ENCODE data around the gene POLR3B. TPM values are rescaled to one million over a fixed set of nuclear protein-coding genes. Genes with fewer than 3 reads are reported as not detected.

POLR3B gene
- total RNA-seq, 4 donors from 2014 or later: 9.6 to 14.6 (median 12.6) TPM

- TF ChIP-seq EP300 (IDR thresholded peaks at IDR 0.05) (no peak), POLR2A (IDR thresholded peaks at IDR 0.05) (no peak), CTCF (IDR thresholded peaks at IDR 0.05) (no peak), POLR2AphosphoS5 (IDR thresholded peaks at IDR 0.05) (no peak)
- Histone ChIP-seq H3K27me3 (no peaks in the 10 kb centered on the region), H3K4me3 (no peak overlapping the region), H3K36me3 (no peaks in the 10 kb centered on the region), H3K27ac (no peak overlapping the region), H3K9me3 (no peaks in the 10 kb centered on the region), H3K4me1 (no peaks in the 10 kb centered on the region)
- WGBS: 94% methylated on average over 5 of the region's 5 CpGs
- DNase-seq (ENCODE audit: low spot score in 2 of 2): no peak
These were observed 130.1 kb downstream of the POLR3B start for GRCh38 chr12:106487664-106488063.

GRCh38 chr12:106488884-106489283, 131.3 kb downstream of the POLR3B start:
- no peak for TF ChIP-seq POLR2A (IDR thresholded peaks at IDR 0.05)
- TF ChIP-seq EP300 (IDR thresholded peaks at IDR 0.05): no peak
- TF ChIP-seq CTCF (IDR thresholded peaks at IDR 0.05): no peak
- TF ChIP-seq POLR2AphosphoS5 (IDR thresholded peaks at IDR 0.05): no peak
- H3K4me1 ChIP-seq: no peaks in the 10 kb centered on the region
- no peaks in the 10 kb centered on the region for H3K36me3 ChIP-seq
- DNase-seq (ENCODE audit: low spot score in 2 of 2): no peak
- H3K4me3 ChIP-seq: no peak overlapping the region
- H3K27me3 ChIP-seq: no peaks in the 10 kb centered on the region
- WGBS: 89% methylated on average over 3 of the region's 3 CpGs
- no peaks in the 10 kb centered on the region for H3K9me3 ChIP-seq
- H3K27ac ChIP-seq: no peak overlapping the region

DNA sequence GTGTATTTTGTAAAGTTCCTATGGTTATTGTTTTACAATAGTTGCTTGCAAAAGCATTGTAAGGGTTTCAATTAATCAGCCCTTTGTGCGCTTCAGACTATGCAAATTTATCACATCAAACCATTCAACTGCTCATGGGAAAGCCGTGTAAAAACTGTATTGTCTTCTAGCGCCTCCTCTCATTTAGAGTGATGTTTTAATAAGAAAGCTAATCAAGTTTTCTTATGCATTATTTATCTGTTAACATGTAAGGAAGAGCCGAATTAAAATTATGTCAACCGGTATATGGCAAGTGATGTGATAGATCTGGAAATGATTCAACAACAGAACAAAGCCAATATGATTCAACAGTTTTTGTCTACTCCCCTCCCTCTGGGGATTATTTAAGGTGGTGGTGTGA, 132.7 kb downstream of the POLR3B start:
- Histone ChIP-seq H3K27me3 (no peaks in the 10 kb centered on the region), H3K4me1 (no peaks in the 10 kb centered on the region), H3K36me3 (no peaks in the 10 kb centered on the region), H3K9me3 (no peaks in the 10 kb centered on the region), H3K27ac (no peak overlapping the region), H3K4me3 (no peak overlapping the region)
- no peak for DNase-seq (ENCODE audit: low spot score in 2 of 2)
- WGBS: 56% methylated on average over 5 of the region's 5 CpGs
- no peak for TF ChIP-seq POLR2AphosphoS5 (IDR thresholded peaks at IDR 0.05)
- no peak for TF ChIP-seq EP300 (IDR thresholded peaks at IDR 0.05)

DNA sequence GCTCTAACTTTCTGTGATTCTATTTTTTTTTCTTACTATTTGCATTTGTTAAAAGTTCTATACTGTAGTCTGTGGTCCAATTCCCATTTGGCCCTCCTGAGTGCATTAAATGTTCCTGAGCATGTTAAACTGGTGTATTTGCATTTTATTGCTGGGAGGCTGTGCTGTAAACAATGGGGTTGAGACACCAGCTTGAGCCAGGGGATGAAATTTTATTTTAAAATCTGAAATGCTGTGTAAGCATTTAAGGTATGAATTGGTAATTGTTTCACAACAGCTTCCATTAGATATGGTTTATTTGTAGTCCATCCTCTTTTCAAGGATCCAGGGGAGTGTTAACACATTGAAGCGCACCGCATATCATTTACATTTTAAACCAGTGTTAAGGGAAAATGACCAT, 135.3 kb downstream of the POLR3B start:
- Histone ChIP-seq H3K27ac (no peak overlapping the region), H3K36me3 (peaks cover 3% of the 10 kb centered on the region), H3K27me3 (no peaks in the 10 kb centered on the region), H3K9me3 (no peaks in the 10 kb centered on the region), H3K4me3 (no peak overlapping the region), H3K4me1 (no peaks in the 10 kb centered on the region)
- no peak for DNase-seq (ENCODE audit: low spot score in 2 of 2)
- WGBS: 93% methylated on average over 2 of the region's 2 CpGs
- no peak for TF ChIP-seq EP300 (IDR thresholded peaks at IDR 0.05)
- TF ChIP-seq POLR2A (IDR thresholded peaks at IDR 0.05): no peak
- TF ChIP-seq POLR2AphosphoS5 (IDR thresholded peaks at IDR 0.05): no peak
- no peak for TF ChIP-seq CTCF (IDR thresholded peaks at IDR 0.05)

DNA sequence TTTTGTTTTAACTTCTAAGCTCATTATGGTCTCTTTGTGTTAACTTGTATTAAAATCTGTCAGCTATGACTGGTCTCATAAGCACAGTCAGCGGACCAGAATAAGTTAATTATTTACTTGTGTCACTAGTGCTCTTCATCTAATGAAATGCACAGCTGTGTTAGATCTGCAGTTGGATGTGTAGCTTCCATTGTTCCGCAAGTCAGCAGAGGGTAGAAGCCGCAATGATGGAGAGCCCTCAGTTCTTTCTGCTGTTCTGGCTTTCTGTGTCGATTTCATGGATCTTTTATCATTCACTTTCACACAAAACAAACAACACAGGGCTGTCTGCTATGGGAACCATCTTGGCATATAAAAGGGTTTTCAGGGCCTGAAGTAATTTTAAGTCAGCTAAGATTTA, 136.0 kb downstream of the POLR3B start:
- Histone ChIP-seq H3K27ac (no peak overlapping the region), H3K27me3 (no peaks in the 10 kb centered on the region), H3K4me3 (no peak overlapping the region), H3K4me1 (no peaks in the 10 kb centered on the region), H3K36me3 (peaks cover 3% of the 10 kb centered on the region), H3K9me3 (no peaks in the 10 kb centered on the region)
- TF ChIP-seq CTCF (IDR thresholded peaks at IDR 0.05) (no peak), EP300 (IDR thresholded peaks at IDR 0.05) (no peak), POLR2A (IDR thresholded peaks at IDR 0.05) (no peak), POLR2AphosphoS5 (IDR thresholded peaks at IDR 0.05) (no peak)
- no peak for DNase-seq (ENCODE audit: low spot score in 2 of 2)
- WGBS: 74% methylated on average over 4 of the region's 4 CpGs

GRCh38 chr12:106495354-106495965, 137.9 kb downstream of the POLR3B start:
- Histone ChIP-seq H3K36me3 (peaks cover 6% of the 10 kb centered on the region), H3K4me1 (no peaks in the 10 kb centered on the region), H3K27me3 (no peaks in the 10 kb centered on the region), H3K4me3 (no peak overlapping the region), H3K27ac (no peak overlapping the region), H3K9me3 (no peaks in the 10 kb centered on the region)
- WGBS: 88% methylated on average over 5 of the region's 5 CpGs
- TF ChIP-seq EP300 (IDR thresholded peaks at IDR 0.05) (no peak), CTCF (IDR thresholded peaks at IDR 0.05) (no peak), POLR2AphosphoS5 (IDR thresholded peaks at IDR 0.05) (no peak), POLR2A (IDR thresholded peaks at IDR 0.05) (no peak)
- DNase-seq (ENCODE audit: low spot score in 2 of 2): no peak
